Fibroblast of lung (primary cell): ENCODE measurements around the gene EPHB3.

ENCODE experiments used
- EZH2 ChIP-seq: IDR thresholded peaks from 2 replicates; pipeline ENCODE4 v1.5.1; 2012; ENCODE audit warnings: low read length, control low read depth, mild to moderate bottlenecking; ENCODE audit errors: missing control alignments
- TF ChIP-seq, protein P1 (sequence below), 2 donors: IDR thresholded peaks in 1 of 2; conservative IDR thresholded peaks in 1 of 2; 1 replicate in 1 of 2; 2 replicates in 1 of 2; pipeline ENCODE4 v1.5.1; 2011 to 2012; ENCODE audit warnings: low read length in 2 of 2, control low read depth in 1 of 2, inconsistent platforms in 1 of 2, low read depth in 1 of 2, mild to moderate bottlenecking in 1 of 2

DNA sequence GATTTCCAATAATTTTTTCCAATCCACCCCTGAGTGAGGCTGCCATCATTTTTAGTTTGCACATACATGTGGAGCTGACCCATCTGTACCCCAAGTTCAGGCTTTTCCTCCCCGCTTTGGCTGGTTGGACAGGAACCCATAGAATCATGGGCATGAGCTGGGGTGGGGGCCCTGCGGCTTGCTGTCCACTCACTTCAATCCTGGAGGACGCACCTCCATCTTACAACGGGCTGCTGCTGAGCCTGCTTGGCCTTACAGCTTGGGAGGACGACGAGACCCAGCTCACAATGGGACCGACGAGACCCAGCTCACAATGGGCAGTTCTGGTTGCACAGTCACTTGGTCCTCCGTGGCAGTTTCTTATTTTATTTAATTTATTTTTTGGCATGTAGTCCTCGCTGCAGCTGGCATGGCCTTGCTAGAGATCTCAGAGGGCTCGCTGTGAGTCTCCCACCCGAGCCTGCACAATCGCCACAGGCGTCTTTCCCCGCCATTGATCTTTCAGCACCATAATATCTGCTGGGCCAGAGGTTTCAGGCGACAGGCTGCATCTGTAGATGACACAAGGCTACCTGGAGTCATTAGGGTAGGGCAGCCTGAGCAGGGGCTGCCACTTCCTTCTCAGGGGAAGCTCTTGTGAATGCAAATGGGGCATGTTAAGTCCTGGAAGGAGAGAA lies 19.6 kb upstream of the EPHB3 start:
- TF ChIP-seq, protein P1, sequence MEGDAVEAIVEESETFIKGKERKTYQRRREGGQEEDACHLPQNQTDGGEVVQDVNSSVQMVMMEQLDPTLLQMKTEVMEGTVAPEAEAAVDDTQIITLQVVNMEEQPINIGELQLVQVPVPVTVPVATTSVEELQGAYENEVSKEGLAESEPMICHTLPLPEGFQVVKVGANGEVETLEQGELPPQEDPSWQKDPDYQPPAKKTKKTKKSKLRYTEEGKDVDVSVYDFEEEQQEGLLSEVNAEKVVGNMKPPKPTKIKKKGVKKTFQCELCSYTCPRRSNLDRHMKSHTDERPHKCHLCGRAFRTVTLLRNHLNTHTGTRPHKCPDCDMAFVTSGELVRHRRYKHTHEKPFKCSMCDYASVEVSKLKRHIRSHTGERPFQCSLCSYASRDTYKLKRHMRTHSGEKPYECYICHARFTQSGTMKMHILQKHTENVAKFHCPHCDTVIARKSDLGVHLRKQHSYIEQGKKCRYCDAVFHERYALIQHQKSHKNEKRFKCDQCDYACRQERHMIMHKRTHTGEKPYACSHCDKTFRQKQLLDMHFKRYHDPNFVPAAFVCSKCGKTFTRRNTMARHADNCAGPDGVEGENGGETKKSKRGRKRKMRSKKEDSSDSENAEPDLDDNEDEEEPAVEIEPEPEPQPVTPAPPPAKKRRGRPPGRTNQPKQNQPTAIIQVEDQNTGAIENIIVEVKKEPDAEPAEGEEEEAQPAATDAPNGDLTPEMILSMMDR (conservative IDR thresholded peaks at IDR 0.05 in 1 of 2, IDR thresholded peaks at IDR 0.05 in 1 of 2; ENCODE audit: low read depth in 1 of 2, low read length in 2 of 2): no peak
- no peak for TF ChIP-seq EZH2
